Measurements from ENCODE around the gene TMEM40.
"Not testable (repeated sequence)": the region's sequence is repeated elsewhere in the genome, so short reads cannot be mapped to it uniquely, and the experiment has no call there.

GRCh38 chr3:12701601-12702000 is 57.5 kb downstream of the TMEM40 start:
- not testable (repeated sequence) for TF ChIP-seq CTCF, POLR2A (IDR thresholded peaks at IDR 0.05)
